Liver (tissue), 9 donors: ENCODE measurements around the gene AKR1C3. TPM values are rescaled to one million over a fixed set of nuclear protein-coding genes. Genes with fewer than 3 reads are reported as not detected.
A peak's percentile ranks its signal among the peaks of the same experiment; 100 is the strongest.
"Not testable (repeated sequence)": the region's sequence is repeated elsewhere in the genome, so short reads cannot be mapped to it uniquely, and the experiment has no call there.

Experiments
- DNase-seq: peaks from one replicate; pipeline ENCODE4 v3.0.0-alpha.2; 2017; ENCODE audit warnings: low spot score
- H3K27ac ChIP-seq, 2 donors: one replicate each; pipeline ENCODE4 v1.7.0; 2013; ENCODE audit warnings: inconsistent platforms in 2 of 2, low read length in 2 of 2, control low read depth in 1 of 2, low read depth in 1 of 2, mild to moderate bottlenecking in 1 of 2
- H3K27me3 ChIP-seq, 4 donors: one replicate each; pipeline versions ENCODE4 v1.6.1 to v1.7.0; 2013; ENCODE audit warnings: low read length in 3 of 4, inconsistent platforms in 1 of 4, mild to moderate bottlenecking in 1 of 4, moderate library complexity in 1 of 4; ENCODE audit not compliant: control insufficient read depth in 4 of 4, insufficient read depth in 4 of 4
- H3K36me3 ChIP-seq, 4 donors: one replicate each; pipeline versions ENCODE4 v1.6.1 to v1.7.0; 2013; ENCODE audit warnings: low read length in 3 of 4, mild to moderate bottlenecking in 3 of 4, low read depth in 1 of 4, moderate library complexity in 1 of 4; ENCODE audit not compliant: control insufficient read depth in 4 of 4, insufficient read depth in 3 of 4
- H3K4me1 ChIP-seq, 4 donors: one replicate each; pipeline versions ENCODE4 v1.6.1 to v1.7.0; 2013; ENCODE audit warnings: low read length in 3 of 4, mild to moderate bottlenecking in 3 of 4, moderate library complexity in 1 of 4; ENCODE audit not compliant: control insufficient read depth in 4 of 4, insufficient read depth in 4 of 4
- H3K4me3 ChIP-seq, 3 donors: one replicate each; pipeline versions ENCODE4 v1.6.1 to v1.7.0; 2013; ENCODE audit warnings: low read length in 3 of 3, control low read depth in 1 of 3, low read depth in 1 of 3, mild to moderate bottlenecking in 1 of 3
- H3K9ac ChIP-seq, 2 donors: one replicate each; pipeline ENCODE4 v1.7.0; 2013; ENCODE audit warnings: low read length in 2 of 2, mild to moderate bottlenecking in 2 of 2, moderate library complexity in 2 of 2, control low read depth in 1 of 2, low read depth in 1 of 2
- H3K9me3 ChIP-seq, 4 donors: one replicate each; pipeline versions ENCODE4 v1.6.1 to v1.7.0; 2013; ENCODE audit warnings: low read length in 3 of 4; ENCODE audit not compliant: control insufficient read depth in 4 of 4
- EGR1 ChIP-seq, 2 donors: IDR thresholded peaks; 2 replicates each; pipeline ENCODE4 v1.6.1; 2016 to 2018; ENCODE audit warnings: antibody characterized with exemption in 2 of 2, low read depth in 2 of 2
- FOXA1 ChIP-seq: IDR thresholded peaks from 2 replicates; pipeline ENCODE4 v1.6.1; 2016; ENCODE audit warnings: antibody characterized with exemption
- FOXA2 ChIP-seq: IDR thresholded peaks from 2 replicates; pipeline ENCODE4 v1.6.1; 2016; ENCODE audit warnings: antibody characterized with exemption
- GABPA ChIP-seq, 2 donors: IDR thresholded peaks in 1 of 2; conservative IDR thresholded peaks in 1 of 2; 2 replicates each; pipeline ENCODE4 v1.6.1; 2016; ENCODE audit warnings: antibody characterized with exemption in 2 of 2, mild to moderate bottlenecking in 1 of 2, moderate library complexity in 1 of 2
- HNF4A ChIP-seq, 2 donors: conservative IDR thresholded peaks; 2 replicates each; pipeline ENCODE4 v1.6.1; 2016; ENCODE audit warnings: antibody characterized with exemption in 2 of 2, mild to moderate bottlenecking in 2 of 2
- HNF4G ChIP-seq: IDR thresholded peaks from 2 replicates; pipeline ENCODE4 v1.6.1; 2016; ENCODE audit warnings: antibody characterized with exemption
- JUND ChIP-seq, 2 donors: IDR thresholded peaks; 2 replicates each; pipeline ENCODE4 v1.6.1; 2016; ENCODE audit warnings: antibody characterized with exemption in 2 of 2
- NR2F2 ChIP-seq: IDR thresholded peaks from 2 replicates; pipeline ENCODE4 v1.6.1; 2016; ENCODE audit warnings: antibody characterized with exemption
- RAD21 ChIP-seq, 2 donors: IDR thresholded peaks; 2 replicates each; pipeline ENCODE4 v1.6.1; 2016; ENCODE audit warnings: antibody characterized with exemption in 2 of 2, mild to moderate bottlenecking in 2 of 2
- REST ChIP-seq: IDR thresholded peaks from 2 replicates; pipeline ENCODE4 v1.6.1; 2016; ENCODE audit warnings: antibody characterized with exemption, mild to moderate bottlenecking
- RXRA ChIP-seq, 2 donors: IDR thresholded peaks; 2 replicates each; pipeline ENCODE4 v1.6.1; 2017 to 2018; ENCODE audit warnings: antibody characterized with exemption in 2 of 2, mild to moderate bottlenecking in 1 of 2
- SP1 ChIP-seq: IDR thresholded peaks from 2 replicates; pipeline ENCODE4 v1.6.1; 2018; ENCODE audit warnings: antibody characterized with exemption, mild to moderate bottlenecking
- TAF1 ChIP-seq: conservative IDR thresholded peaks from 2 replicates; pipeline ENCODE4 v1.6.1; 2016; ENCODE audit warnings: antibody characterized with exemption, mild to moderate bottlenecking
- YY1 ChIP-seq: IDR thresholded peaks from 2 replicates; pipeline ENCODE4 v1.6.1; 2016; ENCODE audit warnings: antibody characterized with exemption, mild to moderate bottlenecking
- WGBS: extraction: QIAGEN DNeasy Blood & Tissue Kit; methylation state at CpG from one replicate; pipeline ENCODE4 v1.1.7; 2013; 5-methylcytosine and 5-hydroxymethylcytosine counted together
- polyA plus RNA-seq, 2 donors: library from polyadenylated mRNA; stranded (reverse) in 1 of 2; unstranded in 1 of 2; fragments of 200-250 nt in 1 of 2; fragments of >200 nt in 1 of 2; fragmentation: Nextera tagmentation in 1 of 2; extraction: Ambion mirVana in 1 of 2; gene quantifications; one replicate each; pipeline versions ENCODE4 v1.2.1 to v1.2.3, GENCODE V29; 2013 to 2015
- total RNA-seq, 2 donors: library from RNA; depleted of rRNA; stranded (reverse); fragments of >200 nt; gene quantifications; one replicate each; pipeline ENCODE4 v1.2.3, GENCODE V29; 2014
- TF ChIP-seq, protein P1 (sequence below): IDR thresholded peaks from 2 replicates; pipeline ENCODE4 v1.6.1; 2016; ENCODE audit warnings: antibody characterized with exemption
- TF ChIP-seq, protein P2 (sequence below): IDR thresholded peaks from 2 replicates; pipeline ENCODE4 v1.6.1; 2016; ENCODE audit warnings: antibody characterized with exemption
- TF ChIP-seq, protein P3 (sequence below): fragments of 150-350 bp; IDR thresholded peaks from 2 replicates; pipeline ENCODE4 v1.5.1; 2017; ENCODE audit warnings: improper control_type of control experiment, low read depth, low read length; ENCODE audit not compliant: missing input control
- TF ChIP-seq, protein P4 (sequence below): IDR thresholded peaks from 2 replicates; pipeline ENCODE4 v1.6.1; 2016; ENCODE audit warnings: antibody characterized with exemption
- donor health status: healthy.
- donor health status: healthy.
- donor health status: healthy.
- donor health status: healthy.
- donor health status: healthy.

The AKR1C3 gene
- total and polyA plus RNA-seq, 4 donors, result 65.8 to 292 (median 174) TPM

- H3K9ac ChIP-seq, H3K9me3 ChIP-seq, H3K4me3 ChIP-seq, H3K27me3 ChIP-seq, DNase-seq, H3K36me3 ChIP-seq, H3K27ac ChIP-seq: not testable (repeated sequence)
- 91% methylated on average over 5 of the region's 5 CpGs for WGBS
- peaks cover 9 to 38% (median 32%) of the 10 kb centered on the region in 4 donors for H3K4me1 ChIP-seq
These were observed 47.2 kb upstream of the AKR1C3 start for GRCh38 chr10:5047055-5047454.

GRCh38 chr10:5047912-5048628 lies 46.1 kb upstream of the AKR1C3 start:
- no peak overlapping the region for H3K9ac ChIP-seq
- no peak overlapping the region for H3K4me3 ChIP-seq
- DNase-seq, result no peak
- H3K27ac ChIP-seq, result no peak overlapping the region
- no peaks in the 10 kb centered on the region for H3K27me3 ChIP-seq
- TF ChIP-seq SP1 (peak; percentile 42), YY1 (no peak), FOXA2 (no peak), JUND (IDR thresholded peaks at IDR 0.05) (no peak), HNF4G (peak; percentile 70), REST (no peak), EGR1 (IDR thresholded peaks at IDR 0.05; ENCODE audit: low read depth in 2 of 2) (no peak), TAF1 (no peak), FOXA1 (no peak), RAD21 (IDR thresholded peaks at IDR 0.05) (peak in 1 of 2 donors; percentile 19), HNF4A (conservative IDR thresholded peaks at IDR 0.05) (peak; percentile 75 to 92), GABPA (IDR thresholded peaks at IDR 0.05 in 1 of 2, conservative IDR thresholded peaks at IDR 0.05 in 1 of 2) (no peak), RXRA (IDR thresholded peaks at IDR 0.05) (no peak), NR2F2 (no peak)
- TF ChIP-seq, protein P1, sequence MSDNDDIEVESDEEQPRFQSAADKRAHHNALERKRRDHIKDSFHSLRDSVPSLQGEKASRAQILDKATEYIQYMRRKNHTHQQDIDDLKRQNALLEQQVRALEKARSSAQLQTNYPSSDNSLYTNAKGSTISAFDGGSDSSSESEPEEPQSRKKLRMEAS, result no peak
- TF ChIP-seq, protein P2, sequence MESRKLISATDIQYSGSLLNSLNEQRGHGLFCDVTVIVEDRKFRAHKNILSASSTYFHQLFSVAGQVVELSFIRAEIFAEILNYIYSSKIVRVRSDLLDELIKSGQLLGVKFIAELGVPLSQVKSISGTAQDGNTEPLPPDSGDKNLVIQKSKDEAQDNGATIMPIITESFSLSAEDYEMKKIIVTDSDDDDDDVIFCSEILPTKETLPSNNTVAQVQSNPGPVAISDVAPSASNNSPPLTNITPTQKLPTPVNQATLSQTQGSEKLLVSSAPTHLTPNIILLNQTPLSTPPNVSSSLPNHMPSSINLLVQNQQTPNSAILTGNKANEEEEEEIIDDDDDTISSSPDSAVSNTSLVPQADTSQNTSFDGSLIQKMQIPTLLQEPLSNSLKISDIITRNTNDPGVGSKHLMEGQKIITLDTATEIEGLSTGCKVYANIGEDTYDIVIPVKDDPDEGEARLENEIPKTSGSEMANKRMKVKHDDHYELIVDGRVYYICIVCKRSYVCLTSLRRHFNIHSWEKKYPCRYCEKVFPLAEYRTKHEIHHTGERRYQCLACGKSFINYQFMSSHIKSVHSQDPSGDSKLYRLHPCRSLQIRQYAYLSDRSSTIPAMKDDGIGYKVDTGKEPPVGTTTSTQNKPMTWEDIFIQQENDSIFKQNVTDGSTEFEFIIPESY, result no peak
- TF ChIP-seq, protein P3, sequence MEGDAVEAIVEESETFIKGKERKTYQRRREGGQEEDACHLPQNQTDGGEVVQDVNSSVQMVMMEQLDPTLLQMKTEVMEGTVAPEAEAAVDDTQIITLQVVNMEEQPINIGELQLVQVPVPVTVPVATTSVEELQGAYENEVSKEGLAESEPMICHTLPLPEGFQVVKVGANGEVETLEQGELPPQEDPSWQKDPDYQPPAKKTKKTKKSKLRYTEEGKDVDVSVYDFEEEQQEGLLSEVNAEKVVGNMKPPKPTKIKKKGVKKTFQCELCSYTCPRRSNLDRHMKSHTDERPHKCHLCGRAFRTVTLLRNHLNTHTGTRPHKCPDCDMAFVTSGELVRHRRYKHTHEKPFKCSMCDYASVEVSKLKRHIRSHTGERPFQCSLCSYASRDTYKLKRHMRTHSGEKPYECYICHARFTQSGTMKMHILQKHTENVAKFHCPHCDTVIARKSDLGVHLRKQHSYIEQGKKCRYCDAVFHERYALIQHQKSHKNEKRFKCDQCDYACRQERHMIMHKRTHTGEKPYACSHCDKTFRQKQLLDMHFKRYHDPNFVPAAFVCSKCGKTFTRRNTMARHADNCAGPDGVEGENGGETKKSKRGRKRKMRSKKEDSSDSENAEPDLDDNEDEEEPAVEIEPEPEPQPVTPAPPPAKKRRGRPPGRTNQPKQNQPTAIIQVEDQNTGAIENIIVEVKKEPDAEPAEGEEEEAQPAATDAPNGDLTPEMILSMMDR, result no peak
- TF ChIP-seq, protein P4, sequence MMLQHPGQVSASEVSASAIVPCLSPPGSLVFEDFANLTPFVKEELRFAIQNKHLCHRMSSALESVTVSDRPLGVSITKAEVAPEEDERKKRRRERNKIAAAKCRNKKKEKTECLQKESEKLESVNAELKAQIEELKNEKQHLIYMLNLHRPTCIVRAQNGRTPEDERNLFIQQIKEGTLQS, result peak; percentile 71
- 31% methylated on average over 1 of the region's 1 CpG for WGBS
- no peaks in the 10 kb centered on the region for H3K36me3 ChIP-seq
- peaks cover 8 to 28% (median 22%) of the 10 kb centered on the region in 4 donors for H3K4me1 ChIP-seq
- no peaks in the 10 kb centered on the region for H3K9me3 ChIP-seq

DNA sequence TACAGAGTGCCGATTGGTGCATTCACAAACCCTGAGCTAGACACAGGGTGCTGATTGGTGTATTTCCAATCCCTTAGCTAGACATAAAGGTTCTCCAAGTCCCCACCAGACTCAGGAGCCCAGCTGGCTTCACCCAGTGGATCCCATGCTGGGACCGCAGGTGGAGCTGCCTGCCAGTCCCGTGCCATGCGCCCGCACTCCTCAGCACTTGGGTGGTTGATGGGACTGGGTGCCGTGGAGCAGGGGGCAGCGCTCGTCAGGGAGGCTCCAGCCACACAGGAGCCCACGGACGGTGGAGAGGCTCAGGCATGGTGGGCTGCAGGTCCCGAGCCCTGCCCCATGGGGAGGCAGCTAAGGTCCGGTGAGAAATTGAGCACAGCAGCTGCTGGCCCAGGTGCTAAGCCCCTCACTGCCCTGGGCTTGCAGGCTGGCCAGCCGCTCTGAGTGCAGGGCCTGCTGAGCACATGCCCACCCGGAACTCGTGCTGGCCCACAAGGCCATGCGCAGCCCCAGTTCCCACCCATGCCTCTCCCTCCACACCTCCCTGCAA lies 41.2 kb upstream of the AKR1C3 start:
- H3K27me3 ChIP-seq, H3K9me3 ChIP-seq, H3K27ac ChIP-seq, H3K36me3 ChIP-seq, H3K9ac ChIP-seq, H3K4me3 ChIP-seq, H3K4me1 ChIP-seq, DNase-seq: not testable (repeated sequence)
- 92% methylated on average over 16 of the region's 16 CpGs for WGBS
